PFSK-1 (cell line): Measurements from ENCODE around the gene USP53.

Experiments
- FOXP2 ChIP-seq: optimal IDR thresholded peaks from 2 replicates; pipeline ENCODE3; 2011; ENCODE audit warnings: borderline replicate concordance, control low read depth, inconsistent platforms; ENCODE audit not compliant: insufficient read depth; ENCODE audit errors: extremely low read length, extremely low read depth
- POLR2AphosphoS5 ChIP-seq: IDR thresholded peaks from 2 replicates; pipeline ENCODE4 v1.6.1; 2012; ENCODE audit warnings: low read depth, mild to moderate bottlenecking, control low read depth, low read length, moderate library complexity
- SIN3A ChIP-seq: IDR thresholded peaks from 2 replicates; pipeline ENCODE4 v1.6.1; 2012; ENCODE audit warnings: mild to moderate bottlenecking, low read length, moderate library complexity, borderline replicate concordance; ENCODE audit not compliant: insufficient read depth
- TAF1 ChIP-seq: IDR thresholded peaks from 2 replicates; pipeline ENCODE4 v1.6.1; 2012; ENCODE audit warnings: low read length, control low read depth, borderline replicate concordance; ENCODE audit not compliant: insufficient read depth
- TF ChIP-seq, protein P1 (sequence below), 2 experiments: IDR thresholded peaks; 2 replicates each; pipeline versions ENCODE4 v1.6.1 to v1.8.0; 2011 to 2012; ENCODE audit warnings: low read depth in 2 of 2, low read length in 2 of 2, control low read depth in 1 of 2, inconsistent platforms in 1 of 2, mild to moderate bottlenecking in 1 of 2, moderate library complexity in 1 of 2; ENCODE audit not compliant: insufficient read depth in 1 of 2

DNA sequence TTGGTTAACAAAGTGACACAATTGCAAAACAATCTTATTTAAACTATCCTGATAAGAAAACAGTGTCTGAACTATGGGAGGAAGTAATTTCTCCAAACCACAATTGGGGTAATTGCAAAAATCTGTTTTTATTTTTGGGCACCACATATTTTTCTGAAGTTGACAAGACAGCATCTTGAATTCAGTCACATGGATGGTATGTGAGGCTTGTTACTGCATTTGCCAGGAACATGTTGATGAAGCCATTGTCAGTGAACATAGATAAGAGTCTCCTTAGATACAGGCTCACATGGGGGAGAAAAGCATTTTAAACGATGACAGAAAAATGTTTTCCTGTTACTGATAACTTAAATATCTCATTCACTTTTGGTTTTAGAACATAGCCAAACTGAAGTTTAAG lies 5.5 kb upstream of the USP53 start:
- TF ChIP-seq POLR2AphosphoS5 (no peak), TAF1 (no peak), FOXP2 (no peak), SIN3A (no peak)
- TF ChIP-seq, protein P1, sequence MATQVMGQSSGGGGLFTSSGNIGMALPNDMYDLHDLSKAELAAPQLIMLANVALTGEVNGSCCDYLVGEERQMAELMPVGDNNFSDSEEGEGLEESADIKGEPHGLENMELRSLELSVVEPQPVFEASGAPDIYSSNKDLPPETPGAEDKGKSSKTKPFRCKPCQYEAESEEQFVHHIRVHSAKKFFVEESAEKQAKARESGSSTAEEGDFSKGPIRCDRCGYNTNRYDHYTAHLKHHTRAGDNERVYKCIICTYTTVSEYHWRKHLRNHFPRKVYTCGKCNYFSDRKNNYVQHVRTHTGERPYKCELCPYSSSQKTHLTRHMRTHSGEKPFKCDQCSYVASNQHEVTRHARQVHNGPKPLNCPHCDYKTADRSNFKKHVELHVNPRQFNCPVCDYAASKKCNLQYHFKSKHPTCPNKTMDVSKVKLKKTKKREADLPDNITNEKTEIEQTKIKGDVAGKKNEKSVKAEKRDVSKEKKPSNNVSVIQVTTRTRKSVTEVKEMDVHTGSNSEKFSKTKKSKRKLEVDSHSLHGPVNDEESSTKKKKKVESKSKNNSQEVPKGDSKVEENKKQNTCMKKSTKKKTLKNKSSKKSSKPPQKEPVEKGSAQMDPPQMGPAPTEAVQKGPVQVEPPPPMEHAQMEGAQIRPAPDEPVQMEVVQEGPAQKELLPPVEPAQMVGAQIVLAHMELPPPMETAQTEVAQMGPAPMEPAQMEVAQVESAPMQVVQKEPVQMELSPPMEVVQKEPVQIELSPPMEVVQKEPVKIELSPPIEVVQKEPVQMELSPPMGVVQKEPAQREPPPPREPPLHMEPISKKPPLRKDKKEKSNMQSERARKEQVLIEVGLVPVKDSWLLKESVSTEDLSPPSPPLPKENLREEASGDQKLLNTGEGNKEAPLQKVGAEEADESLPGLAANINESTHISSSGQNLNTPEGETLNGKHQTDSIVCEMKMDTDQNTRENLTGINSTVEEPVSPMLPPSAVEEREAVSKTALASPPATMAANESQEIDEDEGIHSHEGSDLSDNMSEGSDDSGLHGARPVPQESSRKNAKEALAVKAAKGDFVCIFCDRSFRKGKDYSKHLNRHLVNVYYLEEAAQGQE (IDR thresholded peaks at IDR 0.05; ENCODE audit: insufficient read depth in 1 of 2, low read depth in 2 of 2, low read length in 2 of 2), result no peak
